22Rv1 (cell line): ENCODE results near the gene STRIP1.

Experiments used
- ZFX ChIP-seq: fragments of 450-650 bp; IDR thresholded peaks from 2 replicates; pipeline ENCODE4 v1.6.1; 2017; ENCODE audit warnings: antibody characterized with exemption, borderline replicate concordance
- TF ChIP-seq, protein P1 (sequence below): fragments of 450-650 bp; IDR thresholded peaks from 2 replicates; pipeline ENCODE4 v1.5.1; 2017; ENCODE audit warnings: mild to moderate bottlenecking

- TF ChIP-seq, protein P1, sequence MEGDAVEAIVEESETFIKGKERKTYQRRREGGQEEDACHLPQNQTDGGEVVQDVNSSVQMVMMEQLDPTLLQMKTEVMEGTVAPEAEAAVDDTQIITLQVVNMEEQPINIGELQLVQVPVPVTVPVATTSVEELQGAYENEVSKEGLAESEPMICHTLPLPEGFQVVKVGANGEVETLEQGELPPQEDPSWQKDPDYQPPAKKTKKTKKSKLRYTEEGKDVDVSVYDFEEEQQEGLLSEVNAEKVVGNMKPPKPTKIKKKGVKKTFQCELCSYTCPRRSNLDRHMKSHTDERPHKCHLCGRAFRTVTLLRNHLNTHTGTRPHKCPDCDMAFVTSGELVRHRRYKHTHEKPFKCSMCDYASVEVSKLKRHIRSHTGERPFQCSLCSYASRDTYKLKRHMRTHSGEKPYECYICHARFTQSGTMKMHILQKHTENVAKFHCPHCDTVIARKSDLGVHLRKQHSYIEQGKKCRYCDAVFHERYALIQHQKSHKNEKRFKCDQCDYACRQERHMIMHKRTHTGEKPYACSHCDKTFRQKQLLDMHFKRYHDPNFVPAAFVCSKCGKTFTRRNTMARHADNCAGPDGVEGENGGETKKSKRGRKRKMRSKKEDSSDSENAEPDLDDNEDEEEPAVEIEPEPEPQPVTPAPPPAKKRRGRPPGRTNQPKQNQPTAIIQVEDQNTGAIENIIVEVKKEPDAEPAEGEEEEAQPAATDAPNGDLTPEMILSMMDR = no peak
- TF ChIP-seq ZFX = no peak
Measured at GRCh38 chr1:110070671-110071242, 36.3 kb downstream of the STRIP1 start, which contains the start of gene ALX3.
